GM18517 (cell line): ENCODE measurements around the gene KIR2DL1.
"Not testable (repeated sequence)": the region's sequence is repeated elsewhere in the genome, so short reads cannot be mapped to it uniquely, and the experiment has no call there.

Source experiments
- ATAC-seq: cut with Tn5 transposase; IDR thresholded peaks from one replicate; pipeline ENCODE4 v1.9.1; 2021; ENCODE audit warnings: mild to moderate bottlenecking, moderate library complexity; ENCODE audit not compliant: unreplicated experiment

Gene KIR2DL1

GRCh38 chr19:54769646-54770045 lies at the start of gene KIR2DL1:
TSS of gene KIR2DL1 (plus strand) at chr19:54769793. CDS start at chr19:54769851, 58 bp downstream.
- ATAC-seq: not testable (repeated sequence)

GRCh38 chr19:54724142-54724541 lies 45.5 kb upstream of the KIR2DL1 start, which contains the start of gene KIR3DL3:
TSS of gene KIR3DL3 (plus strand) at chr19:54724442. CDS start at chr19:54724497, 55 bp downstream.
- no peak for ATAC-seq

- ATAC-seq: no peak
Measured at GRCh38 chr19:54724644-54725043, 44.9 kb upstream of the KIR2DL1 start.

GRCh38 chr19:54725321-54725720 lies 44.3 kb upstream of the KIR2DL1 start:
- no peak for ATAC-seq

- no peak for ATAC-seq
Measured at GRCh38 chr19:54727562-54727961, 42.0 kb upstream of the KIR2DL1 start.

- no peak for ATAC-seq
Measured at GRCh38 chr19:54728167-54728566, 41.4 kb upstream of the KIR2DL1 start.

- no peak for ATAC-seq
Measured at GRCh38 chr19:54729416-54730188, 40.0 kb upstream of the KIR2DL1 start.

GRCh38 chr19:54731191-54731590 lies 38.4 kb upstream of the KIR2DL1 start:
- ATAC-seq: no peak

- not testable (repeated sequence) for ATAC-seq
Measured at GRCh38 chr19:54738306-54738705, 31.3 kb upstream of the KIR2DL1 start, which contains the start of gene KIR2DL3. TSS of gene KIR2DL3 (plus strand) at chr19:54738513. CDS start at chr19:54738546, 33 bp downstream.

GRCh38 chr19:54738715-54739114 lies 30.9 kb upstream of the KIR2DL1 start:
- ATAC-seq: no peak

- no peak for ATAC-seq
Measured at GRCh38 chr19:54739587-54740497, 29.8 kb upstream of the KIR2DL1 start.

- ATAC-seq: not testable (repeated sequence)
Measured at GRCh38 chr19:54741950-54742349, 27.6 kb upstream of the KIR2DL1 start.

GRCh38 chr19:54744080-54744479 lies 25.5 kb upstream of the KIR2DL1 start:
- not testable (repeated sequence) for ATAC-seq

- not testable (repeated sequence) for ATAC-seq
Measured at GRCh38 chr19:54747614-54748322, 21.8 kb upstream of the KIR2DL1 start.

GRCh38 chr19:54750276-54750675 lies 19.3 kb upstream of the KIR2DL1 start:
- ATAC-seq: not testable (repeated sequence)

GRCh38 chr19:54756204-54757110 lies 13.1 kb upstream of the KIR2DL1 start:
- not testable (repeated sequence) for ATAC-seq

GRCh38 chr19:54758577-54758976 lies 11.0 kb upstream of the KIR2DL1 start:
- ATAC-seq: not testable (repeated sequence)

GRCh38 chr19:54764219-54764618 lies 5.4 kb upstream of the KIR2DL1 start:
- not testable (repeated sequence) for ATAC-seq

GRCh38 chr19:54766464-54766863 lies 3.1 kb upstream of the KIR2DL1 start:
- ATAC-seq: not testable (repeated sequence)

- ATAC-seq: not testable (repeated sequence)
Measured at GRCh38 chr19:54770511-54770910, 918 bp downstream of the KIR2DL1 start.
